Measurements from ENCODE around the gene MMP24. TPM values are rescaled to one million over a fixed set of nuclear protein-coding genes. Genes with fewer than 3 reads are reported as not detected.

Gene MMP24
- total RNA-seq, 1 experiment from 2014 or later: 13.0 TPM

GRCh38 chr20:35267092-35267491 lies 40.6 kb downstream of the MMP24 start:
- H3K9me3 Mint-ChIP-seq (ENCODE audit: unreplicated experiment): no peaks in the 10 kb centered on the region
- no peaks in the 10 kb centered on the region for H3K9me3 ChIP-seq
- no peak overlapping the region for H3K4me3 ChIP-seq (ENCODE audit: low read depth, low read length)
- no peaks in the 10 kb centered on the region for H3K27me3 Mint-ChIP-seq (ENCODE audit: insufficient read depth, unreplicated experiment)
- H3K4me3 Mint-ChIP-seq (ENCODE audit: unreplicated experiment): no peak overlapping the region
- peaks cover 35% of the 10 kb centered on the region for H3K4me1 ChIP-seq
- DNase-seq: no peak
- H3K36me3 Mint-ChIP-seq (ENCODE audit: insufficient read depth, unreplicated experiment): peaks cover 39% of the 10 kb centered on the region
- no peak for TF ChIP-seq CTCF (IDR thresholded peaks at IDR 0.05; ENCODE audit: insufficient read depth in 1 of 2, low read depth in 1 of 2, low read length in 1 of 2, severe bottlenecking in 1 of 2, unreplicated experiment in 1 of 2)
- ChIA-PET CTCF (interaction anchor here (1.3 to 9.0 kb wide), 2 partner anchors 123 to 171 kb away, joined by 5 to 354 read pairs; partner anchors contain the start of gene EDEM2), POLR2A (no interaction called here)
- no peaks in the 10 kb centered on the region for H3K27me3 ChIP-seq (replicated peaks; ENCODE audit: control insufficient read depth, insufficient read depth, low read length)
- H3K27ac Mint-ChIP-seq (ENCODE audit: unreplicated experiment): no peak overlapping the region
- intact Hi-C loops (cut with micrococcal nuclease; ENCODE audit: unreplicated experiment): no loop called here
- no TSS peak for BruUV-seq (replicated peaks)
- peaks cover 34% of the 10 kb centered on the region for H3K4me1 Mint-ChIP-seq (ENCODE audit: low read depth, unreplicated experiment)
- no peaks in the 10 kb centered on the region; the same call in 1 of the 2 replicates for H3K36me3 ChIP-seq (ENCODE audit: control insufficient read depth, insufficient read depth, low read length)

GRCh38 chr20:35269055-35269781 lies 42.7 kb downstream of the MMP24 start:
- ChIA-PET CTCF (interaction anchor here (0.6 to 9.0 kb wide), 10 partner anchors 9 to 395 kb away, joined by 3 to 354 read pairs (median 4); partner anchors contain the start of genes EDEM2 and MMP24OS), POLR2A (interaction anchor here (0.6 kb wide), 1 partner anchor 17 kb away, joined by 3 read pairs; no protein-coding TSS in a partner anchor)
- TF ChIP-seq CTCF (IDR thresholded peaks at IDR 0.05; ENCODE audit: insufficient read depth in 1 of 2, low read depth in 1 of 2, low read length in 1 of 2, severe bottlenecking in 1 of 2, unreplicated experiment in 1 of 2): peak; percentile 97 to 99
- no TSS peak for BruUV-seq (replicated peaks)
- peaks cover 19% of the 10 kb centered on the region for H3K4me1 ChIP-seq
- no peaks in the 10 kb centered on the region for H3K27me3 ChIP-seq (replicated peaks; ENCODE audit: control insufficient read depth, insufficient read depth, low read length)
- H3K9me3 ChIP-seq: no peaks in the 10 kb centered on the region
- no peaks in the 10 kb centered on the region for H3K36me3 ChIP-seq (ENCODE audit: control insufficient read depth, insufficient read depth, low read length)
- no peak overlapping the region for H3K4me3 ChIP-seq (ENCODE audit: low read depth, low read length)
- H3K27me3 Mint-ChIP-seq (ENCODE audit: insufficient read depth, unreplicated experiment): no peaks in the 10 kb centered on the region
- H3K4me3 Mint-ChIP-seq (ENCODE audit: unreplicated experiment): no peak overlapping the region
- peak overlapping the region; percentile 38 for H3K27ac Mint-ChIP-seq (ENCODE audit: unreplicated experiment)
- peak; percentile 88 to 93 for DNase-seq
- peaks cover 36% of the 10 kb centered on the region for H3K36me3 Mint-ChIP-seq (ENCODE audit: insufficient read depth, unreplicated experiment)
- peaks cover 21% of the 10 kb centered on the region for H3K4me1 Mint-ChIP-seq (ENCODE audit: low read depth, unreplicated experiment)
- intact Hi-C loops (cut with micrococcal nuclease; ENCODE audit: unreplicated experiment): loop anchor here (1.0 kb wide), 2 partner anchors 61 to 124 kb away; no protein-coding TSS in a partner anchor
- H3K9me3 Mint-ChIP-seq (ENCODE audit: unreplicated experiment): no peaks in the 10 kb centered on the region

- H3K4me1 ChIP-seq: peaks cover 9% of the 10 kb centered on the region
Measured at GRCh38 chr20:35270021-35270902, 43.8 kb downstream of the MMP24 start.

More at GRCh38 chr20:35270021-35270902, 43.8 kb downstream of the MMP24 start:
- H3K27ac Mint-ChIP-seq (ENCODE audit: unreplicated experiment): peak overlapping the region; percentile 38
- peaks cover 14% of the 10 kb centered on the region for H3K4me1 Mint-ChIP-seq (ENCODE audit: low read depth, unreplicated experiment)
- H3K9me3 ChIP-seq: no peaks in the 10 kb centered on the region
- no peak overlapping the region for H3K4me3 ChIP-seq (ENCODE audit: low read depth, low read length)
- no peaks in the 10 kb centered on the region for H3K9me3 Mint-ChIP-seq (ENCODE audit: unreplicated experiment)
- TF ChIP-seq CTCF (IDR thresholded peaks at IDR 0.05; ENCODE audit: insufficient read depth in 1 of 2, low read depth in 1 of 2, low read length in 1 of 2, severe bottlenecking in 1 of 2, unreplicated experiment in 1 of 2): no peak
- DNase-seq: no peak
- POLR2A ChIA-PET: interaction anchor here (0.6 to 1.0 kb wide), 2 partner anchors 14 to 16 kb away, joined by 3 read pairs; partner anchors contain the start of gene EIF6
- CTCF ChIA-PET: interaction anchor here (1.0 to 9.0 kb wide), 6 partner anchors 62 to 396 kb away, joined by 3 to 354 read pairs (median 8); partner anchors contain the start of gene EDEM2
- H3K36me3 Mint-ChIP-seq (ENCODE audit: insufficient read depth, unreplicated experiment): peaks cover 29% of the 10 kb centered on the region
- H3K36me3 ChIP-seq (ENCODE audit: control insufficient read depth, insufficient read depth, low read length): no peaks in the 10 kb centered on the region
- no peaks in the 10 kb centered on the region for H3K27me3 Mint-ChIP-seq (ENCODE audit: insufficient read depth, unreplicated experiment)
- intact Hi-C loops (cut with micrococcal nuclease; ENCODE audit: unreplicated experiment): no loop called here
- BruUV-seq (replicated peaks): no TSS peak
- no peak overlapping the region for H3K4me3 Mint-ChIP-seq (ENCODE audit: unreplicated experiment)
- no peaks in the 10 kb centered on the region for H3K27me3 ChIP-seq (replicated peaks; ENCODE audit: control insufficient read depth, insufficient read depth, low read length)

Measured in Caco-2 (cell line).